Activated naive CD8-positive, alpha-beta T cell treated with anti-CD3 and anti-CD28 coated beads, Interleukin-2, amount 50 U/mL, for 24 hours (primary cell): ENCODE measurements around the gene RBFOX1.

ENCODE experiments used
- ATAC-seq: fragments of 150-1000 bp; cut with Tn5 transposase; one replicate; pipeline ENCODE4 v1.10.0; 2021
- DNase-seq: peaks from one replicate; pipeline ENCODE4 v3.0.0; 2021
- H3K27ac Mint-ChIP-seq: one replicate; pipeline ENCODE4 v1.8.0; 2021; ENCODE audit warnings: mild to moderate bottlenecking, mixed read lengths
- H3K27me3 Mint-ChIP-seq: one replicate; pipeline ENCODE4 v1.8.0; 2021; ENCODE audit warnings: mixed read lengths
- H3K36me3 Mint-ChIP-seq: one replicate; pipeline ENCODE4 v1.8.0; 2021; ENCODE audit warnings: low read depth, mixed read lengths
- H3K4me1 Mint-ChIP-seq: one replicate; pipeline ENCODE4 v1.8.0; 2021; ENCODE audit warnings: mixed read lengths
- H3K4me3 Mint-ChIP-seq: one replicate; pipeline ENCODE4 v1.8.0; 2021; ENCODE audit warnings: mild to moderate bottlenecking, moderate library complexity, mixed read lengths
- H3K9me3 Mint-ChIP-seq: one replicate; pipeline ENCODE4 v1.8.0; 2021; ENCODE audit warnings: mixed read lengths

The RBFOX1 gene

DNA sequence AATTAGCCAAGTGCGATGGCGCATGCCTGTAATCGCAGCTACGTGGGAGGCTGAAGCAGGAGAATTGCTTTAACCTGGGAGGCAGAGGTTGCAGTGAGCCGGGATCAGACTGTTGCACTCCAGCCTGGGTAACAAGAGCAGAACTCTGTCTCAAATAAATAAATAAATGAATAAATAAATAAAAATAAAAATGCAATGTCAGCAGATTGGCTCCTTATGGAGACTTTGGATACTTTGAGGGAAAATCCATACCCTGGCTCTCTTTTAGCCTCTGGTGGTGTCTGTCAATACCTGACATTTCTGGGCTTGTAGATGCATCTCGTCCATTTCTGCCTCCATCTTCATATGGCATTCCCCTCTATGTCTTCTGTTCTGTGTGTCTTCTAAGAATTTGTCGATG, 66.7 kb downstream of the RBFOX1 start:
- Mint-ChIP-seq H3K4me1 (no peaks in the 10 kb centered on the region), H3K9me3 (peaks cover 9% of the 10 kb centered on the region), H3K27me3 (no peaks in the 10 kb centered on the region), H3K4me3 (no peak overlapping the region), H3K27ac (no peak overlapping the region), H3K36me3 (no peaks in the 10 kb centered on the region)
- DNase-seq: no peak
- ATAC-seq: no peak

DNA sequence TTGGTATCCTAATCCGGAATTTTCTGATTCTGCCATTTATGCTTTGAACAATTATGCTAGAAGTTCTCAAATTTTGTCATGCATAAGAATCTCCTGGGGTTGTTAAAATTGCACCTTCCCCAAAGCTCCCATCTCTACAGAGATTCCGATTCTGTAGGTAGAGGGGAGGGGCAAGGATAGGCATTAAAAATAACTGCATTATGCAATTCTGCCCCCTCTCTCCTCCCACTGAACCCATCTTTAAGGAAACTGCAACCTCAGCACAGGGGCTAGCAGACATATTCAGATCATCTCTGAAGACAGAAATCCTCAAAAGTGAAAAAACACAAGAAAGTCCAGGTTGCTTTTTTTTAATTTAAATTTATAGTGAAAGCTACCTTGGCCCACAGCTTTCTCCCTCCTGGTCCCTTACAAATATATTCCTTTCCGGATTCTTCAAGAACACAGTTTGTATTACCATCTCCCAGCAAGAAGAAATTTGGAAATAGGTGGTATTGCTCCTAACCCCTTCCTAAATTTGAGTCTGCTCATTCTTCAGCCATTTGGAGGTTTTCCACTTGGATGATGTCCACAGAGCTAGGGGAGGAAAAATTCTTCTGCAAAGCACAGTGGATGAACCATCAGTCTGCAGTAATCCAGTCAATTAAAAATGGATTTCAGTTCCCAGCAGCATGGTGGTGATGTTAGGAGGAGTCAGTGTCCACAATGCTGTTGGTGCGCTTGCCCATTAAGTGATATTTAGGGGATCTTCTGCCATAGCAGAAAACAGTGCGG, 67.7 kb downstream of the RBFOX1 start:
- no peaks in the 10 kb centered on the region for H3K36me3 Mint-ChIP-seq
- no peak overlapping the region for H3K27ac Mint-ChIP-seq

DNA sequence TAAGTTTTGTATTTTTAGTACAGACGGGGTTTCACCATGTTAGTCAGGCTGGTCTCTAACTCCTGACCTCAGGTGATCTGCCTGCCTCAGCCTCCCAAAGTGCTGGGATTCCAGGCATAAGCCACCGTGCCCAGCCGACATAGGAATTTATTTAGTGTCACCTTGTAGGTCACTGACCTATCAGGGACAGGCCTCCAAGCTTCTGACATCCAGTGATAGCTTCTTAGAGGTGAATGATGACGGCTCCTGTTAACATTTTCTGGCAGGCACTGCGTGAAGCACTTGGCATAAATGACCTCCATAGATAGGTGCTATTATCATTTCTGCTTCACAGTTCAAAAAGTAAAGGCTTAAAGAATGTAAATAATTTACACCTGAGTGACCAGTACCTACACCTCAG, 71.6 kb downstream of the RBFOX1 start:
- Mint-ChIP-seq H3K4me3 (no peak overlapping the region), H3K9me3 (peaks cover 9% of the 10 kb centered on the region), H3K27ac (no peak overlapping the region), H3K27me3 (no peaks in the 10 kb centered on the region), H3K4me1 (no peaks in the 10 kb centered on the region), H3K36me3 (no peaks in the 10 kb centered on the region)
- ATAC-seq: no peak
- DNase-seq: no peak

More for the DNA sequence above, 67.7 kb downstream of the RBFOX1 start:
- Mint-ChIP-seq H3K9me3 (no peaks in the 10 kb centered on the region), H3K4me3 (no peak overlapping the region), H3K27me3 (no peaks in the 10 kb centered on the region), H3K4me1 (no peaks in the 10 kb centered on the region)
- DNase-seq (no peak), ATAC-seq (no peak)

DNA sequence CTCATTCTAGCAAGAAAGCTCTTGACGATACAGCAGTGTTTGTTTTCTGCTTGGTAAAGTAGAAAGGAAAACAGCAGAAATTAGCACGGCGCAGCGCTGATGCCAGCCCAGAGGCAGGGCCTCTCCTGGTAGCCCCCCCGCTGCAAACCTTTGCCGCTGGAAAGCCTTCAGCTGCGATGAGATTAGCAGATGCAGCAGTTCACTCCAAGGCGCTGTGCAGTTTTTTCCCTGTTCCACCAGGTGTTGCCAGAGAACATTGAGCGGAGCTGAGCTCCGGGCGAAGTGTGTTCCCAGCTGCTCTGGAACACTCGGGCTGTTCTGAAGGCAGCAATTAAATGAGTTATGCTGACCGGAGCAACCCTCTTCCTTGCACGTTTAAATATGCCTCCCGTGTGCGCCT, 72.5 kb downstream of the RBFOX1 start:
- H3K36me3 Mint-ChIP-seq: no peaks in the 10 kb centered on the region
- H3K27ac Mint-ChIP-seq: no peak overlapping the region

DNA sequence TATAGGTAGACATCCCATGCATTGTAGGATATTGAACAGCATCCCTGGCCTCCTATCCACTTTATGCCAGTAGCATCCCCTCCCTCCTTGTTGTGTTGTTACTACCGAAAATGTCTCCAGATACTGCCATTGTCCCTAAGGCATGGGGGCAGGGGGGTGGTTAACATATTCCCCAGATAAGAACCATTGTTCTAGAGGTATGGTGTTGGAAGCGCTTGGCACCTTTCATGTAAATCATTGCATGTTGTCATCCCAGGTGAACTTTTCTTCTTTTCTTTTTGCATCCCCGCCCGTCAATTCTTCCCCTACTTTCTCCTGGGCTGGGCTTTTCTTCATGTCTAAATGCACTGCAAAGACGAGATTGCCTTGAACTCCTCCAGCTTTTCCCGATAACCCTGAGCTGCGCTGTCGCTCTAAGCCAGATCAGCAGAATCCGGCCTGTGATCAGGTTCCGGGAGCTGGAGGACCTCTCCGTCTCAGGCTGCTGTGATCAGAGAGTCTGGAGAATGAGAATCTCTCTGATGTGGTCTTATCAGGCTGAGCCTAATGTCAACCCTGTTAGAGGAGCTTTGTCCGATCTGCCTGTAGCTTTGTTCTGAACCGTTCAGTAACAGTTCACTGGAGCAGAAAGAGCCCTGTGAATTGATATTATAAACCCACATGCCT, 76.2 kb downstream of the RBFOX1 start:
- no peaks in the 10 kb centered on the region for H3K27me3 Mint-ChIP-seq
- H3K36me3 Mint-ChIP-seq: no peaks in the 10 kb centered on the region
- H3K4me3 Mint-ChIP-seq: no peak overlapping the region
- peaks cover 15% of the 10 kb centered on the region for H3K9me3 Mint-ChIP-seq
- H3K27ac Mint-ChIP-seq: no peak overlapping the region
- no peaks in the 10 kb centered on the region for H3K4me1 Mint-ChIP-seq
- no peak for DNase-seq
- ATAC-seq: no peak

More for the DNA sequence above, 72.5 kb downstream of the RBFOX1 start:
- Mint-ChIP-seq H3K4me3 (no peak overlapping the region), H3K9me3 (peaks cover 9% of the 10 kb centered on the region), H3K27me3 (no peaks in the 10 kb centered on the region), H3K4me1 (no peaks in the 10 kb centered on the region)
- DNase-seq: no peak
- no peak for ATAC-seq

DNA sequence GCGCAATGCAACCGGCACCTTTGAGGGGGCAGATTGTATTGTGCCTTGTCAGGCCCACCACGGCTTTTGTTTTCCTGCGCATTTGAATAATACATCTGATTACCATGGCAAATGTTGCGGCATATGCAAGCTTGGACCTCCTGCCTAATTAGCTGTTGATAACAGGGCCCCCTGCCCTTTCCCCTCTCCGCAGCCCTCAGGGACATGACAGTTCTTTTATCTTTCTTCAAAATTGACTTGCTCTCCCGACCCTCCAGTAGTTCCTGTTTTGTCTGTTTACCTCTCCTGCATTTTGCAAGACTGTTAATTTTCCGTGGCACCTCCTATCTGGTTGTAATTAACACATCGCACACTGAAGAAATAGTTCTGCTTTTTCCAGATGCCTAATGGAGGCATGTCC, 86.8 kb downstream of the RBFOX1 start:
- Mint-ChIP-seq H3K27me3 (no peaks in the 10 kb centered on the region), H3K4me1 (no peaks in the 10 kb centered on the region)
- ATAC-seq: no peak

DNA sequence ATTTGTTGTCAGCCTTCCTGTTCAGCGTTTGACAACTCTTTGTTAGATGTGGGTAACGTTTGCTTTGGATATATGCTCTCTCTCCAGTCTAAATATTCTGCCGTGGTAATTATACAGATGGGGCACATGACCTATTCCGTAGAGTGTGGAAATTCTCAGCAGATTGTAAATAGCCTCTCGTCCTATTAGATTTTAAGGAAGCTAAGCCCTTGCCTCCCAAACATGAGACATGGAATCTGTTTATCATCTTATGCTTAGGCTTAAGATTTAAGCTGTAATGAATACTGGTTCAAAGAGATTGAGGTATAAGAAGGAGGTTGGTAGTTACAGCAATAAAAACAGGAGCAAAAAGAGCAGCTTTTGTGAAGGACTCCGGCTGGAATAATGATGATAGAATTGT, 87.4 kb downstream of the RBFOX1 start:
- ATAC-seq (no peak), DNase-seq (no peak)
- H3K36me3 Mint-ChIP-seq: no peaks in the 10 kb centered on the region
- peaks cover 5% of the 10 kb centered on the region for H3K9me3 Mint-ChIP-seq
- H3K4me3 Mint-ChIP-seq: no peak overlapping the region
- no peaks in the 10 kb centered on the region for H3K27me3 Mint-ChIP-seq
- no peak overlapping the region for H3K27ac Mint-ChIP-seq
- H3K4me1 Mint-ChIP-seq: no peaks in the 10 kb centered on the region

More for the DNA sequence above, 86.8 kb downstream of the RBFOX1 start:
- Mint-ChIP-seq H3K9me3 (peaks cover 4% of the 10 kb centered on the region), H3K36me3 (no peaks in the 10 kb centered on the region), H3K27ac (no peak overlapping the region), H3K4me3 (no peak overlapping the region)
- no peak for DNase-seq

DNA sequence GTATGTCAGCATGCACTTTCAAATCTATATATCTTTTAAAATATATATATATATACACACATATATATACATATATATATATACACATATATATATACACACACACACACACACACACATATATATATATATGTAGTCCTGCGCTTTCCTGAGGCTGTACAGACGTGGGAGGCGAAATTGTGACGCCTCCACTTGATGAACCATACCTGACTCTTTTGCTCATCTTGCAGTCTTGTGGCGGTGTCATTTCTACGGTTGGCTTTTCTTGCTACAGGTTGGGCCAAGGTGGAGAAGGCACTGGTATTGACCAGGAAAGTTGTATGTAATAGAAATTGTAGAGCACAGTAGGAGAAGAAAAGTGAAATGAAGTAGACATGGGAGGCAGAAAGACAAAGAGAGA, 88.2 kb downstream of the RBFOX1 start:
- Mint-ChIP-seq H3K4me1 (no peaks in the 10 kb centered on the region), H3K36me3 (no peaks in the 10 kb centered on the region), H3K27me3 (no peaks in the 10 kb centered on the region), H3K9me3 (peaks cover 11% of the 10 kb centered on the region), H3K4me3 (no peak overlapping the region), H3K27ac (no peak overlapping the region)
- DNase-seq: no peak
- ATAC-seq: no peak

DNA sequence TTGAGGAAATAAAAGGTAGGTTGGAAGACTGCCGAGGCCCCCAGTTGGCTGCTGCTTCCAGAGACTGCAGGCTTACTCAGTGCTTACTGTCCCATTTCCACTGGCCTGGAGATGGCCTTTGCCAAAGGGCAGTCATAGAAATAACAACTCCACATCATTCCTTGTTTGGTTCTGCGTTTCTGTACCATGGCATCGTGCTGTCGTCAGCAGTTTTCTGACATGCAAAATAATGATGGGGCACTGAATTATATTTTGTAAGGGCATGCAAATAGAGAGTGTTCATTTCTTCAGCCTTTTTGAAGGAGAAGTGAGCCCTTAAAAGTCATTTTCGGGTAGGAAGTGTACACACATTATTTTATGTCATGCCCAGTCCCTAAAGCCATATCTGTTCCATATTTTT, 88.9 kb downstream of the RBFOX1 start:
- H3K4me1 Mint-ChIP-seq: no peaks in the 10 kb centered on the region
- no peak overlapping the region for H3K27ac Mint-ChIP-seq
- no peaks in the 10 kb centered on the region for H3K27me3 Mint-ChIP-seq
- peaks cover 14% of the 10 kb centered on the region for H3K9me3 Mint-ChIP-seq
- ATAC-seq (no peak), DNase-seq (no peak)
- H3K4me3 Mint-ChIP-seq: no peak overlapping the region
- no peaks in the 10 kb centered on the region for H3K36me3 Mint-ChIP-seq

DNA sequence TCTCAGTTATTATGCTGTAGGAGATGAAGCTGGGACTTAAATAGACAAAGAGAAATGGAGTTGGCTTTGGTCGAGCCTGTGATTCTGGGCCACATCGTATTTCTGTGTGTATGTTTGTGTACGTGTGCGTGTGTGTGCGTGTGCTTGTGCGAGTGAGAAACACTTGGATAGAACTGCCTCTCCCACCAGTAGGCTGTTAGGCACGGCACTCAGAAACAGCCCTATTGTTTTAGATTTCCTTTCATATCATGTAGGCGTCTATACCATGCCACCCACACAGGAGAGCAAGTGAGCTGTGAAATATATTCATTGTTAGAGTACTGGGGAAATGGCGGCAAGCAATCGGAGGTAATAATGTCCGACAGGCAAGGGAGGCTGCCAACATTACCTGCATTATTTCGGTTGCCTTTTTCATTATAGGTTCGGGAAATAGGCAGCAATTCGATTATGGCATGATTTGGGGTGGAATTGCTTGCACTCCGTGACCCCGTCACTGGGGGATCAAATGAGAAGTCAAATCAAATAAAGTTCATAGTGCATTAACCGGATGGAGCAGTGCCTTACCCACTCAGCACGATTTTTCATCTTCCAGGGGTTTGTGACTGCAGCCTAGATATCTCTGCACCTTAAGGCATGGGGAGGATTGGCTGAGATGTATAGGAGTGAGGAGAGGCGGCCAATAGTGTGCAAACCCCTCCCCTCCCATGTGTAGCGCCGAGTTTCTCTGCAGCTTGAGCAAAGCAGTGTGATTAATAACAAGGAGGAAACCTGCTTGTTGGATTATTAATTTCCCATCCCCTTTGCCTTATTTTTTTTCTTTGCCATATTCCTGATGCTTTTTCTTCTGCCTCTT, 89.6 kb downstream of the RBFOX1 start:
- H3K27me3 Mint-ChIP-seq: no peaks in the 10 kb centered on the region
- H3K9me3 Mint-ChIP-seq: peaks cover 17% of the 10 kb centered on the region
- no peaks in the 10 kb centered on the region for H3K4me1 Mint-ChIP-seq
- no peak overlapping the region for H3K27ac Mint-ChIP-seq
- no peak overlapping the region for H3K4me3 Mint-ChIP-seq
- DNase-seq (no peak), ATAC-seq (no peak)
- no peaks in the 10 kb centered on the region for H3K36me3 Mint-ChIP-seq

DNA sequence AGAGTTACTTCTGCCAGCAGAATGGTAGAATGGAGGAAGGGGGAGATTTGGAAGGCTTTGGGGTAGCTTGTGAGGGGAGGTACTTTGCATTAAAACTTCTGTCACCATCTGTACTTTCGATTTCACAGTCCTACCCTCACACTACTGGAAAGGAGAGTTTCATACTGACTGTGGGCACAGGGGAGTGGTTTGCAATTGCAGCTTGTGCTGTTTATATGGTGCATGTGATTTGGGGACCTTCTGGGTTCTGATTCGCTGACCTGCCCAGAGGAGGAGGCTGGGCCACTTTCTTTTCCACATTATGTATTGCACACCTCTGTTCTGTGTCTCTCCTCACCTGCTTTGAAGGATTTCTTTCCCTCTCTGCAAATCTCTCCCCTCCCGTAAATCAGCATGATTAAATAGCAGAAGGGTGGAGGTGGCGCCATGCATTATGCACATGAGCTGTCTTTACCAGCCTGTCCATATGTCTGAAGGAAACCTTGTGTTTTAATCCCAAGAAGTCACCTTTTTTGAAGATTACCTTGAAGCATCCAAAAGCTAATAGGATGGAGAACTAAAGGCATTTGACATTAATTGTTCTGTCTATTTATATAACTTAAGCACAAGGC, 90.9 kb downstream of the RBFOX1 start:
- Mint-ChIP-seq H3K4me3 (no peak overlapping the region), H3K27me3 (no peaks in the 10 kb centered on the region), H3K36me3 (no peaks in the 10 kb centered on the region), H3K4me1 (no peaks in the 10 kb centered on the region), H3K9me3 (peaks cover 18% of the 10 kb centered on the region), H3K27ac (no peak overlapping the region)
- DNase-seq (no peak), ATAC-seq (no peak)

DNA sequence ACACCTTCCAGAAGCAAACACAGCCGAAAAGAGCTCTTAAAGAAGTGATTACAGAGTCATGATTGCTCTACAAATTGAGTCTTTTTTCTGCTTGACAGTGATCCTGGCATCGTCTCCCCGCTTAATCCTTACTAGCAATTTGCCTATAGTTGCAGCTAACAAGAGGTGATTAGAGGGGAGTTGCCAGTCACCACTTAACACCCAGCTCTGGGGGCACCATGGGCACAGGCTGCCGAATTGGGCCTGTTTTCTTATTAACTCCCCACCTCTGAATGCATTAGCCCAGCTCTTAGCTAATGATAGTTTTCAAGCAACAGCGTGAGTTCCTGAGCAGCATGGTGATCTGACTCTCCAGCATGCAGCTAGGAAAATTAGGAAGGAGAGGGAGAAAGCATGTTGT, 93.5 kb downstream of the RBFOX1 start:
- Mint-ChIP-seq H3K27ac (no peak overlapping the region), H3K27me3 (no peaks in the 10 kb centered on the region), H3K4me1 (no peaks in the 10 kb centered on the region), H3K4me3 (no peak overlapping the region), H3K36me3 (no peaks in the 10 kb centered on the region), H3K9me3 (peaks cover 25% of the 10 kb centered on the region)
- DNase-seq: no peak
- ATAC-seq: no peak

DNA sequence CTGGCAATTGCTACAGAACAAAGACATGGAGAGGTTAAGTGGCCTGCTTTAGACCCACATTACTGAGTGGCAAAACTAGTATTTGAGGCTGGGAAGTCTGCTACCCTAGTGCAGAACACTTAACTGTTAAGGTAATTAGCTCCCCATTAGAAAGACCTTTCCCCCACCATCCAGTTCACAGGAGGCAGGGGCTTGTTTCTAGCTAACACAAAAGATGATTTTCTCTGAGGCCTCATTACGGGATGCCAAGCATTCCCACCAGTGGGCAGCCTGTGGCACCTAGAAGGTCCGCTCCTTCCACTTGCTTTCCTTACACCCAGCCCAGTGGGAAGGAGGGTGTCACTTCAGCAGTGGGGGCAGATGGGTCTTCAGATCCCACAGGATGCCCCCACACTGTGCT, 99.1 kb downstream of the RBFOX1 start:
- Mint-ChIP-seq H3K27me3 (no peaks in the 10 kb centered on the region), H3K27ac (no peak overlapping the region), H3K4me1 (no peaks in the 10 kb centered on the region), H3K9me3 (peaks cover 30% of the 10 kb centered on the region), H3K4me3 (no peak overlapping the region), H3K36me3 (no peaks in the 10 kb centered on the region)
- no peak for DNase-seq
- no peak for ATAC-seq

DNA sequence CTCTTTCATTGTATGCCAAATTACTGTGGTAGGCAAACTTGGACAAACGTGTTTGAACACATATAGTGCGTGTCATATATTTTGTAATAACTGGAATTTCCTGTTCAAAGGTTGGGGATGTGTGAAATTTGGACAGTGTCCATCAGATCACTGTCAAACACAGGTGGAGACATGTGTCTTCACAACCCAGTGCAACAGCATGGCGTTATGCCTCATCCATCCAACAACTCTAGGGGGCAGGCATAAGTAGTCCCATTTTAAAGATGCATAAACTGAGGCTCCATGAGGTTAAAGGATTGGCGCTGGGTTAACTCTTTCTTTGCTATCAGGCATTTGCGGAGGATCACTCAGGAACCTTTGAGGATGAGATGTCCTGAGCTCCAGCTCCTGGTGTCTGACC, 103.7 kb downstream of the RBFOX1 start:
- ATAC-seq (no peak), DNase-seq (no peak)
- Mint-ChIP-seq H3K9me3 (peaks cover 17% of the 10 kb centered on the region), H3K36me3 (no peaks in the 10 kb centered on the region), H3K4me3 (no peak overlapping the region), H3K27ac (no peak overlapping the region), H3K4me1 (no peaks in the 10 kb centered on the region), H3K27me3 (no peaks in the 10 kb centered on the region)
